A673 (cell line): Measurements from ENCODE around the gene UNC13C.

Experiments used
- EZH2 ChIP-seq: fragments of 200-600 bp; sonication (generic); IDR thresholded peaks from 2 replicates; pipeline ENCODE4 v1.6.1; 2017; ENCODE audit warnings: borderline replicate concordance, low read depth, mild to moderate bottlenecking, mixed read lengths, antibody characterized with exemption, low read length; ENCODE audit not compliant: poor library complexity, severe bottlenecking
- TF ChIP-seq, protein P1 (sequence below): fragments of 300-800, 200-600 bp; sonication (generic); conservative IDR thresholded peaks from 2 replicates; pipeline ENCODE4 v1.5.1; 2017; ENCODE audit warnings: low read depth, mild to moderate bottlenecking, antibody characterized with exemption, low read length, moderate library complexity, mixed read lengths

DNA sequence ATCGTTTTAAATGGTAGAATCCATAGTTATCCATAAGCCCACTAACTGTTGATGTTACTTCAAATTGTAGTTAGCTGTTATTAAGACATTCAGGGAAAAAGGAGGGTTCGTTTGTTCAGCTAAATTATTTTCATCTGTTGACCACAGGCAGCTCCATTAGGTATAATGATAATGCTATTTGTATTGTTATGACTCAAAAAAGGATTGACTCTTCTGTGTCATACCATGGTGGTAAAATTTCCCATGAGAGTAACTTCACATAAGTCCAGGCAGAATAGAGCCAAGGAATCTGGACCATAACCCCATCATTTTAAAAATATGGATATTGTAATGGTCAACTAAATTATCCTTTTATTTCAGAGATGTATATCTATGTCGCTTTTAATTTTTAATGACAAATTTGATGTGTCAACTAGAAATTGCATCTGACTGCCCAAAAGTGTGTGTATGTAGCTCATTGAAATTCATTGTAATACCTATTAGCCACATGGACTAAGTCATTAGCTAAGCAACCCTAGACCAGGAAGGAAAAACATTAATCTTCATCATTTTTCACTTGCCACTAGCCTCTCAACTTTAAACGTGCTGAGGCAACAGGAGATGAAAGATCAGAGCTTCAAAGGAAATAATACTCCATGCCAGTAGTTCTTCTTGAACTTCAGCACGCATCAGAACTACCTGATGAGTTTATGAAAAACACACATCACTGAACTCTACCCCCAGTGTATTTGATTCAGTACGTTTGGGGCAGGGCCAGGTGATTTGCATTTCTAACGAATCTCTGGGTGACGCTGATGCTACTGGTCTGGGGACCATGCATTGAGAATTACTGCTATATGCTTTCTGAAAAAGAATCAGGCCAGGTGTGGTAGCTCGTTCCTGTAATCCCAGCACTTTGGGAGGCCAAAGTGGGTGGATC, 537.7 kb downstream of the UNC13C start:
- TF ChIP-seq, protein P1, sequence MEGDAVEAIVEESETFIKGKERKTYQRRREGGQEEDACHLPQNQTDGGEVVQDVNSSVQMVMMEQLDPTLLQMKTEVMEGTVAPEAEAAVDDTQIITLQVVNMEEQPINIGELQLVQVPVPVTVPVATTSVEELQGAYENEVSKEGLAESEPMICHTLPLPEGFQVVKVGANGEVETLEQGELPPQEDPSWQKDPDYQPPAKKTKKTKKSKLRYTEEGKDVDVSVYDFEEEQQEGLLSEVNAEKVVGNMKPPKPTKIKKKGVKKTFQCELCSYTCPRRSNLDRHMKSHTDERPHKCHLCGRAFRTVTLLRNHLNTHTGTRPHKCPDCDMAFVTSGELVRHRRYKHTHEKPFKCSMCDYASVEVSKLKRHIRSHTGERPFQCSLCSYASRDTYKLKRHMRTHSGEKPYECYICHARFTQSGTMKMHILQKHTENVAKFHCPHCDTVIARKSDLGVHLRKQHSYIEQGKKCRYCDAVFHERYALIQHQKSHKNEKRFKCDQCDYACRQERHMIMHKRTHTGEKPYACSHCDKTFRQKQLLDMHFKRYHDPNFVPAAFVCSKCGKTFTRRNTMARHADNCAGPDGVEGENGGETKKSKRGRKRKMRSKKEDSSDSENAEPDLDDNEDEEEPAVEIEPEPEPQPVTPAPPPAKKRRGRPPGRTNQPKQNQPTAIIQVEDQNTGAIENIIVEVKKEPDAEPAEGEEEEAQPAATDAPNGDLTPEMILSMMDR, result no peak
- TF ChIP-seq EZH2, result no peak
